GM19438 (cell line): ENCODE data around the gene ANKRA2.

Experiments
- ATAC-seq: cut with Tn5 transposase; IDR thresholded peaks from one replicate; pipeline ENCODE4 v1.9.1; 2021; ENCODE audit warnings: low read depth; ENCODE audit not compliant: unreplicated experiment

Gene ANKRA2

GRCh38 chr5:73507062-73507461, 58.4 kb downstream of the ANKRA2 start:
- ATAC-seq, result no peak

- no peak for ATAC-seq
Observed at GRCh38 chr5:73506459-73506955, 58.9 kb downstream of the ANKRA2 start.
